Breast epithelium (tissue), 3 donors: ENCODE results near the gene WHAMM.

Experiments used
- POLR2A ChIP-seq: fragments of 450-650 bp; IDR thresholded peaks from one replicate; pipeline ENCODE4 v1.6.1; 2016; ENCODE audit warnings: antibody characterized with exemption, mild to moderate bottlenecking, moderate library complexity
- POLR2AphosphoS5 ChIP-seq, 3 donors: sonication (generic); formaldehyde crosslinking; IDR thresholded peaks; one replicate each; pipeline ENCODE4 v1.6.1; 2017; ENCODE audit warnings: antibody characterized with exemption in 3 of 3
- TF ChIP-seq, protein P1 (sequence below), 3 donors: fragments of 450-650 bp; IDR thresholded peaks; one replicate each; pipeline ENCODE4 v1.5.1; 2016 to 2017; ENCODE audit warnings: antibody characterized with exemption in 3 of 3, mild to moderate bottlenecking in 3 of 3, moderate library complexity in 3 of 3

GRCh38 chr15:82877825-82878224 is 68.4 kb downstream of the WHAMM start:
- TF ChIP-seq, protein P1, sequence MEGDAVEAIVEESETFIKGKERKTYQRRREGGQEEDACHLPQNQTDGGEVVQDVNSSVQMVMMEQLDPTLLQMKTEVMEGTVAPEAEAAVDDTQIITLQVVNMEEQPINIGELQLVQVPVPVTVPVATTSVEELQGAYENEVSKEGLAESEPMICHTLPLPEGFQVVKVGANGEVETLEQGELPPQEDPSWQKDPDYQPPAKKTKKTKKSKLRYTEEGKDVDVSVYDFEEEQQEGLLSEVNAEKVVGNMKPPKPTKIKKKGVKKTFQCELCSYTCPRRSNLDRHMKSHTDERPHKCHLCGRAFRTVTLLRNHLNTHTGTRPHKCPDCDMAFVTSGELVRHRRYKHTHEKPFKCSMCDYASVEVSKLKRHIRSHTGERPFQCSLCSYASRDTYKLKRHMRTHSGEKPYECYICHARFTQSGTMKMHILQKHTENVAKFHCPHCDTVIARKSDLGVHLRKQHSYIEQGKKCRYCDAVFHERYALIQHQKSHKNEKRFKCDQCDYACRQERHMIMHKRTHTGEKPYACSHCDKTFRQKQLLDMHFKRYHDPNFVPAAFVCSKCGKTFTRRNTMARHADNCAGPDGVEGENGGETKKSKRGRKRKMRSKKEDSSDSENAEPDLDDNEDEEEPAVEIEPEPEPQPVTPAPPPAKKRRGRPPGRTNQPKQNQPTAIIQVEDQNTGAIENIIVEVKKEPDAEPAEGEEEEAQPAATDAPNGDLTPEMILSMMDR (IDR thresholded peaks at IDR 0.05) = no peak
- TF ChIP-seq POLR2A (no peak), POLR2AphosphoS5 (IDR thresholded peaks at IDR 0.05) (no peak)
